Bronchial epithelial cell (primary cell): ENCODE results near the gene PRXL2A. TPM values are rescaled to one million over a fixed set of nuclear protein-coding genes. Genes with fewer than 3 reads are reported as not detected.
"Not testable (repeated sequence)": the region's sequence is repeated elsewhere in the genome, so short reads cannot be mapped to it uniquely, and the experiment has no call there.

Experiments used
- DNase-seq: peaks from one replicate; pipeline ENCODE4 v3.0.0-alpha.2; 2010; ENCODE audit warnings: low read depth
- FAIRE-seq: peaks from 2 replicates; lab custom pipeline; 2011; peaks lifted over from hg19 to GRCh38; lab: Jason Lieb, UNC
- H3K27me3 ChIP-seq: 2 replicates; pipeline ENCODE4 v1.5.1; 2011; ENCODE audit warnings: low read length; ENCODE audit not compliant: control insufficient read depth, insufficient read depth
- H3K36me3 ChIP-seq: 2 replicates; pipeline ENCODE4 v1.5.1; 2011; ENCODE audit warnings: low read length; ENCODE audit not compliant: control insufficient read depth, insufficient read depth
- H3K4me3 ChIP-seq: 2 replicates; pipeline ENCODE4 v1.5.1; 2011; ENCODE audit warnings: mild to moderate bottlenecking, low read depth, low read length, control low read depth
- total RNA-seq: library from RNA; depleted of rRNA; stranded (reverse); fragments of >200 nt; gene quantifications from 2 replicates; pipeline ENCODE4 v1.2.1, GENCODE V29; 2014
- TF ChIP-seq, protein P1 (sequence below): IDR thresholded peaks from 2 replicates; pipeline ENCODE4 v1.5.1; 2011; ENCODE audit warnings: mild to moderate bottlenecking, moderate library complexity, low read length, control low read depth, inconsistent platforms; ENCODE audit not compliant: insufficient read depth, severe bottlenecking

The PRXL2A gene
- total RNA-seq, 1 donor from 2014 or later = 50.3 TPM

GRCh38 chr10:80474941-80475340 is 66.6 kb downstream of the PRXL2A start:
- Histone ChIP-seq H3K4me3 (no peak overlapping the region), H3K36me3 (peaks cover 6% of the 10 kb centered on the region), H3K27me3 (no peaks in the 10 kb centered on the region)
- FAIRE-seq (no peak), DNase-seq (no peak)
- TF ChIP-seq, protein P1, sequence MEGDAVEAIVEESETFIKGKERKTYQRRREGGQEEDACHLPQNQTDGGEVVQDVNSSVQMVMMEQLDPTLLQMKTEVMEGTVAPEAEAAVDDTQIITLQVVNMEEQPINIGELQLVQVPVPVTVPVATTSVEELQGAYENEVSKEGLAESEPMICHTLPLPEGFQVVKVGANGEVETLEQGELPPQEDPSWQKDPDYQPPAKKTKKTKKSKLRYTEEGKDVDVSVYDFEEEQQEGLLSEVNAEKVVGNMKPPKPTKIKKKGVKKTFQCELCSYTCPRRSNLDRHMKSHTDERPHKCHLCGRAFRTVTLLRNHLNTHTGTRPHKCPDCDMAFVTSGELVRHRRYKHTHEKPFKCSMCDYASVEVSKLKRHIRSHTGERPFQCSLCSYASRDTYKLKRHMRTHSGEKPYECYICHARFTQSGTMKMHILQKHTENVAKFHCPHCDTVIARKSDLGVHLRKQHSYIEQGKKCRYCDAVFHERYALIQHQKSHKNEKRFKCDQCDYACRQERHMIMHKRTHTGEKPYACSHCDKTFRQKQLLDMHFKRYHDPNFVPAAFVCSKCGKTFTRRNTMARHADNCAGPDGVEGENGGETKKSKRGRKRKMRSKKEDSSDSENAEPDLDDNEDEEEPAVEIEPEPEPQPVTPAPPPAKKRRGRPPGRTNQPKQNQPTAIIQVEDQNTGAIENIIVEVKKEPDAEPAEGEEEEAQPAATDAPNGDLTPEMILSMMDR = no peak

GRCh38 chr10:80475641-80476040 is 67.3 kb downstream of the PRXL2A start:
- not testable (repeated sequence) for DNase-seq, H3K36me3 ChIP-seq

GRCh38 chr10:80476685-80477084 is 68.3 kb downstream of the PRXL2A start:
- Histone ChIP-seq H3K4me3 (no peak overlapping the region), H3K36me3 (peaks cover 4% of the 10 kb centered on the region), H3K27me3 (no peaks in the 10 kb centered on the region)
- DNase-seq (no peak), FAIRE-seq (no peak)
- TF ChIP-seq, protein P1 = no peak

More at GRCh38 chr10:80475641-80476040, 67.3 kb downstream of the PRXL2A start:
- not testable (repeated sequence) for H3K4me3 ChIP-seq, FAIRE-seq, H3K27me3 ChIP-seq

- Histone ChIP-seq H3K36me3 (peaks cover 4% of the 10 kb centered on the region), H3K27me3 (no peaks in the 10 kb centered on the region), H3K4me3 (no peak overlapping the region)
- peak; percentile 97 for DNase-seq
- no peak for FAIRE-seq
- TF ChIP-seq, protein P1 = no peak
These were observed 69.5 kb downstream of the PRXL2A start for GRCh38 chr10:80477813-80478212.

DNA sequence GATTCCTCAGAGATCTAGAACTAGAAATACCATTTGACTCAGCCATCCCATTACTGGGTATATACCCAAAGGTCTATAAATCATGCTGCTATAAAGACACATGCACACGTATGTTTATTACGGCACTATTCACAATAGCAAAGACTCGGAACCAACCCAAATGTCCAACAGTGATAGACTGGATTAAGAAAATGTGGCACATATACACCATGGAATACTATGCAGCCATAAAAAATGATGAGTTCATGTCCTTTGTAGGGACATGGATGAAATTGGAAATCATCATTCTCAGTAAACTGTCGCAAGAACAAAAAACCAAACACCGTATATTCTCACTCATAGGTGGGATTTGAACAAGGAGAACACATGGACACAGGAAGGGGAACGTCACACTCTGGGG is 72.0 kb downstream of the PRXL2A start:
- not testable (repeated sequence) for H3K4me3 ChIP-seq, DNase-seq, H3K36me3 ChIP-seq, H3K27me3 ChIP-seq, FAIRE-seq

GRCh38 chr10:80480852-80481251 is 72.5 kb downstream of the PRXL2A start:
- Histone ChIP-seq H3K4me3 (no peak overlapping the region), H3K27me3 (no peaks in the 10 kb centered on the region), H3K36me3 (peaks cover 4% of the 10 kb centered on the region)
- no peak for FAIRE-seq
- DNase-seq = no peak
- TF ChIP-seq, protein P1 = no peak

- Histone ChIP-seq H3K27me3 (no peaks in the 10 kb centered on the region), H3K4me3 (no peak overlapping the region), H3K36me3 (peaks cover 7% of the 10 kb centered on the region)
- FAIRE-seq (no peak), DNase-seq (no peak)
- TF ChIP-seq, protein P1 = no peak
These were observed 75.9 kb downstream of the PRXL2A start for GRCh38 chr10:80484243-80484642.
